GM23248 (cell line): ENCODE data around the gene PIEZO2.

Experiments used
- EZH2 ChIP-seq: fragments of 200-600 bp; sonication (generic); IDR thresholded peaks from 2 replicates; pipeline ENCODE4 v1.6.1; 2018; ENCODE audit warnings: antibody characterized with exemption, mild to moderate bottlenecking; ENCODE audit not compliant: insufficient read depth, poor library complexity, severe bottlenecking
- EZH2phosphoT487 ChIP-seq: fragments of 200-600 bp; sonication (generic); IDR thresholded peaks from 2 replicates; pipeline ENCODE4 v1.6.1; 2018; ENCODE audit warnings: antibody characterized with exemption, moderate library complexity, mild to moderate bottlenecking, low read depth; ENCODE audit not compliant: insufficient read depth

DNA sequence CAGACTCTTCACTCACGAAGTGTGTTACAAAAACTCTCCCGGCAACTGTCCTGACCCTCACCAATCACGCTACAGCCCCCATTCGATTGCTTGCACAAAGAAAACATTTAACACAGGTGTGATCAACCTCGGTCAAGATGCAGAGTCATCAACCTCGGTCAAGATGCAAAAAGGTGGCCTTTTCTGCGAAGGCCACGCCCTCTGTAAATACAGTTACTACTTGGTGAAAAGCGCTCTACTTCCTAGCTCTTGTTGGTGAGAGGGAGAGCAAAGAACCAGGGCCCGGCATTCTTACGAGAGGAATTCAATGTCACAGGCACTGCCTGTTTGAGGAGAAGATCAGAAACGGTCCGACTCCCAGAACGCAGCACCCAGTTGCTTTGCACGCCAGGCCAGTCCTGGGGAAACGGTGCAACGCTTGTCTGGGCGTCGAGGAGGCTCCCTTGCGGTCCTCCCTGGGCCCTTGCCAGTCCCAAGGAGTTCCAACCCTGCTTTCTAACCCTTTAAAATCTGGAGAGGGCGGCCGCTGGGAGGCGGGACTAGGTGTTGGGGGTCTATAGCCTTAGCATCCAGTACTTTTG, 1.9 kb downstream of the PIEZO2 start:
- TF ChIP-seq EZH2phosphoT487 (no peak), EZH2 (no peak)
